HG03139 (cell line): ENCODE data around the gene VSNL1.

Experiments used
- ATAC-seq: cut with Tn5 transposase; IDR thresholded peaks from one replicate; pipeline ENCODE4 v1.9.1; 2021; ENCODE audit not compliant: unreplicated experiment

VSNL1 gene

DNA sequence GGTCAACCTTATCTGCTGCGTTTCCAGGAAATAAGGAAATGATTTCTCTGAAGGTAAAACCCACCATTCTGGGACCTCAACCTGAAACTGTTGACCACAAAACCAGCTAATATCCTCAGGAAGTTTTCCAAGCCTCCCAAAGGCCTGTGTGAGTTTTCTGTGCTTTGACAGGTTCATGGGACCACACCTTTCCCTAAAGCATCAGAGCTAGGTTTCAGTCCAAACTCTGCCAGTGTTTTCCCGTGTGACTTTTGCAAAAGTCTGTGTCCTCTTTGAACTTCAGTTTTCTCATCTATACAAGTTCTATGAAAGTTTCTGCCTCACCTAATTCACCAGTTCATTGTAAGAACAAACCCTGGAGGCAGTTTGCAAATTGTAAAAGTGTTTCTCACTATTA, 39.8 kb downstream of the VSNL1 start:
- no peak for ATAC-seq

- no peak for ATAC-seq
Observed at GRCh38 chr2:17581831-17582230, 41.3 kb downstream of the VSNL1 start.

- ATAC-seq, result no peak
Observed at GRCh38 chr2:17583166-17583565, 42.7 kb downstream of the VSNL1 start.

DNA sequence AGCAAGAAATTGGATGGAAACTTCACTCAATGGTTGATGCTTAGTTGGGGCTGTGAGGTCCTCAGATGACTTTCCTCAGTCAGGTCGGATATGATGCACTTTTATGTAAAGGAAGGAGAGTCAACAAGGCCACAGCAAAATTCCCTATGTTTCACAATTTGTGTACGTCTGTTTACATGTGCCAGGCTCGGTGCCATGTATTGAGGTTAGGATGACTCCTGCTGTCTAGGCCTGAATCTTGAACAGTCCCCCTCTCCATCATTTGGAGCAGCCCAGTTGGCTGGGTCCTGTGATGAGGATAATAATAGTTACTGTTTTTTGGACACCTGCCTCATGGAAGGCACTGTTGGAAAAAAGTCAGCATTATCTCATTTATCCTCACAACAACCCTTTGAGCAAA, 43.1 kb downstream of the VSNL1 start:
- no peak for ATAC-seq

- no peak for ATAC-seq
Observed at GRCh38 chr2:17584689-17585088, 44.2 kb downstream of the VSNL1 start.

DNA sequence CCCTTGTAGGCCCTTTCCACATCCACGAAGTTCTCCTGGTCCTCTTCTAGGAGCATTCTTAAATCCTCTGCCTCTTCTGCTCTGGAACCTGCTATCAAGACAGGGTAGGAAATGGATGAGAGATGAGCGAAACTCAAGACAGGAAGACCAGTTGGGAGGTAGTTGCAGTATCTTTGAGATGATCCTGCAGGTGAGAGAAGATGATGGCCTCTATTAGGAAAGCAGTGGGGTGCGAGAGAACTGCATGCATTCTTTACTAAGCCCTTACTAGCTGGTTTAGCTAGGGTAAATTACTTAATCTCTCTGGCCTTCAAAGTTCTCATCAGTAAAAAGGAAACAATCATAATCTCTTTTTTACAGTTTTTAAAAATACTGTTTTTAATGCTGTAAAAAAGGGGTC, 47.0 kb downstream of the VSNL1 start:
- ATAC-seq, result no peak

DNA sequence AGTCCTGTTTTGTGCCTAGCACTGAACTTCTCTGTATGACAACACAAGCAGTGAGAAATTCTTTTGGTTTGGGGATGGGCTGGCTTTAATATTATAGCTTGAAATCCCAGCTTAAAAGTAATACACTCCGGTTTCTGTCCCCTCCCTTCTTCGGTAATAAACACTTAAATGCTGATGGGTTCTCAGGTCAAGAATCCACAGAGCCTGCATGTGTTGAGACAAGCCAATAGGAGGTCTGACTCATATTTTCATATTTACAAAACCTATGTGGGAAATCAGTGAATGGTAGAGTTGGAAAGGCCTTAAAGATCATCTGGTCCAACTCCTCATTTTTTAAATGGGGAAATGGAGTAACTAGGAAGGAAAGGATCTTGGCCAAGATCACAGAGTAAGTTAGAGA, 47.5 kb downstream of the VSNL1 start:
- ATAC-seq, result no peak

- no peak for ATAC-seq
Observed at GRCh38 chr2:17589406-17590035, 49.0 kb downstream of the VSNL1 start.

DNA sequence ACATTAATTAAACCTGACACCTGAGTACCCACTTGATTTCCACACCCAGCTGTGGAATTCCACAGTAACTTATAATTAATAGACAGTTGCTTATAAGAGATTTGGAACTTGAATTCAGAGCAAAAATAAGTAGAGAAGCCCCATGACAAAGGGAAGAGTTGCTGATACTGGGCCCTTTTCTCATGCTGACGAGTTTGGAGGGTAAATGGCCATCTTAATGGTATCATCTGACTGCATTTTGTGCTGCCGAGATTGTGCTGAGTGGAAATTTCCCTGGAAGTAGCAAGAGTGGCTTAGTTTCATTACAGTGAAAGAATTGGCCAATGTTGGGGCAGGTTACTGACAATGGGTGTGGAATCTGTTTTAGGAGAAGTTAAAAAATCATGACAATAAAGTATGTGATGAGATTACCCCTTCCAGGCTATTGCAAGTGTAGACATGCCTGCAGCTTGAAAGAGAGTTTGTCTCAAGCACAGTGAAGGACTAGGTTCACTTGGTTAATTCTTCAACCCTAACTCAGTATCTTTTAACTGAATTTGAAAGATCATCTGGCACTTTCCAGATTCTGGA, 49.9 kb downstream of the VSNL1 start:
- ATAC-seq, result no peak

DNA sequence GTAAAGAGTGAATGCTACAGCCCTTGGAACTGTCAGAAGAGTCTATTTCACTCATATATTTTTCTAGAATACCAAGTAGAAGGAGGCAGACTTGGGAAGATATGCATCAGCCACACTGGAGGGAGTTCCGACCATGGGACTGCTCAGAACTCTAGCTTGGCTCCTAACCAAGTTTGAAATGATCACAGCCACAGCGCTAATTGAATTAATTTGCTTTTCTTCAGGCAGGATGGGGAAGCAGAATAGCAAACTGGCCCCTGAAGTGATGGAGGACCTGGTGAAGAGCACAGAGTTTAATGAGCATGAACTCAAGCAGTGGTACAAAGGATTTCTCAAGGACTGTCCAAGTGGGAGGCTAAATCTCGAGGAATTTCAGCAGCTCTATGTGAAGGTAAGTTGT, 51.4 kb downstream of the VSNL1 start:
- no peak for ATAC-seq

DNA sequence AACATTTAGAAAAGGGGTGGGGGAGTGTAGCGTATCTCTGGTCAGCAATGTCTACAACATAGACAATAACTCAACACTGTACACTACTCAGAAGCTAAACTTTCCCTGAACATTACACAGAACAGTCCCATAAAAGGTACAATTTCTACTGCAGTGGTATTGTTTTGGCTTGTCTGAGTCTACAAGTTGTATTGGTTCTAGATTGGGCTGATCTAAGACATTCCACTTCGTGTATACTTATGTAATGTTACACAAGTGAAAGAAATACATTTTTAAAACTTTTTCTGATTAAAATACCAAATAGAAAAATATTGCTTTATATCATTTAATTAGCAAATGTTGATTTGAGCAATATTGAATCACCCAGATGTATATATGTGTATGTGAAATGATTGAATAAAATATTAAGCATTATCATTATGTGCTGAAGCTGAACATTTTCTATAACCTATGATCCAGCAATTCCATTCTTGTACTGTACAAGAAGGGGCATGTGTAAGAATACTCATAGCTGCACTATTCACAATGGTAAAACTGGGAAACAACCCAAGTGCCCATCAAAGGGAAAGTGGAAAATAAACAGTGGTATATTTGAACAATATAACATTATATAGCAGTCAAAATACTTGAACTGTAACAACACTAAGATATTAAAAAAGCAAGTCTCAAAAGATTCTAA, 52.4 kb downstream of the VSNL1 start:
- ATAC-seq, result no peak

DNA sequence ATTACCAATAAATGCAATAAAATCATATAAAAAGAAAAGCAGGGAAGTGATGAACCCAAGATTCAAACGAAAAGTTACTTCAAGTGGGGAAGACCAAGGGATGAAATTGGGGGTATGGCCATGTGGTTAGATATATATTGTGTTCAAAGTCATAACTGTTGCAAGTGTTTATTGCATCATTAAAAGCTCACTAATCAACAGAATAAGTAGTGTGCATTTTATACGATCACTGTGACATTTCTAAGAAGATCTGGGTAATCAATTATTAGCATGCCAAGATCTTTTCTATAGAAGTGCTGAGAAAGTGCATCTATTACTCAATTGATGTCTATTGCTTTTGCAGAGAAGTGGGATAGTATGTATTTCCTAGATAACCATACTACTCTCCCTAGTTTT, 52.9 kb downstream of the VSNL1 start:
- no peak for ATAC-seq

GRCh38 chr2:17593841-17594491, 53.5 kb downstream of the VSNL1 start:
- ATAC-seq, result no peak

- ATAC-seq, result no peak
Observed at GRCh38 chr2:17594533-17595401, 54.3 kb downstream of the VSNL1 start.

- no peak for ATAC-seq
Observed at GRCh38 chr2:17599617-17600016, 59.1 kb downstream of the VSNL1 start.

GRCh38 chr2:17600556-17601204, 60.2 kb downstream of the VSNL1 start:
- no peak for ATAC-seq

- no peak for ATAC-seq
Observed at GRCh38 chr2:17604050-17604449, 63.6 kb downstream of the VSNL1 start.

GRCh38 chr2:17605696-17606095, 65.2 kb downstream of the VSNL1 start:
- no peak for ATAC-seq

- no peak for ATAC-seq
Observed at GRCh38 chr2:17606851-17607250, 66.4 kb downstream of the VSNL1 start.

DNA sequence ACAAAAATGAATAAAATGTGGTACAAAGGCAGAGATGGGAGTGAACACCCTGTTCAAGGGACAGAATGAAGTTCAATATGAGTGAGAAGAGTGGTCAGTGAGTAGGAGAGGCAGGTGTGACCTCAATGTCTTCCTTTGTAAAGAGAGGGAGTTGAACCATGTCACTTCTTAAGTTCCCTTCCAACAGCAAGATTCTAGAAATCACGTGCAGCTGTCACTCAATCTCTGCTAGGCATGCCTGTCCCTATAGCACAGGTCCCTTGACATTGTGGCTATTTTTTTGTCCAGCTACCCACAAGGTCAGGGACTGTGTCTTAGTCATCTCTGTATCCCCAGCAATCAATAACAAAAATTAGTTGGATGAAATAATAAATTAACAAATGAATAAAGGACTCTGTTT, 66.9 kb downstream of the VSNL1 start:
- ATAC-seq, result no peak

- no peak for ATAC-seq
Observed at GRCh38 chr2:17608251-17608650, 67.8 kb downstream of the VSNL1 start.
